Activated T-helper 1 cell treated with Interleukin-2 at 50 U/mL for 16 hours (primary cell): ENCODE data around the gene IFIT1.
"Not testable (repeated sequence)": the region's sequence is repeated elsewhere in the genome, so short reads cannot be mapped to it uniquely, and the experiment has no call there.

Experiments
- DNase-seq: peaks from one replicate; pipeline ENCODE4 v3.0.0-alpha.2; 2020; ENCODE audit warnings: low read depth

The IFIT1 gene

DNA sequence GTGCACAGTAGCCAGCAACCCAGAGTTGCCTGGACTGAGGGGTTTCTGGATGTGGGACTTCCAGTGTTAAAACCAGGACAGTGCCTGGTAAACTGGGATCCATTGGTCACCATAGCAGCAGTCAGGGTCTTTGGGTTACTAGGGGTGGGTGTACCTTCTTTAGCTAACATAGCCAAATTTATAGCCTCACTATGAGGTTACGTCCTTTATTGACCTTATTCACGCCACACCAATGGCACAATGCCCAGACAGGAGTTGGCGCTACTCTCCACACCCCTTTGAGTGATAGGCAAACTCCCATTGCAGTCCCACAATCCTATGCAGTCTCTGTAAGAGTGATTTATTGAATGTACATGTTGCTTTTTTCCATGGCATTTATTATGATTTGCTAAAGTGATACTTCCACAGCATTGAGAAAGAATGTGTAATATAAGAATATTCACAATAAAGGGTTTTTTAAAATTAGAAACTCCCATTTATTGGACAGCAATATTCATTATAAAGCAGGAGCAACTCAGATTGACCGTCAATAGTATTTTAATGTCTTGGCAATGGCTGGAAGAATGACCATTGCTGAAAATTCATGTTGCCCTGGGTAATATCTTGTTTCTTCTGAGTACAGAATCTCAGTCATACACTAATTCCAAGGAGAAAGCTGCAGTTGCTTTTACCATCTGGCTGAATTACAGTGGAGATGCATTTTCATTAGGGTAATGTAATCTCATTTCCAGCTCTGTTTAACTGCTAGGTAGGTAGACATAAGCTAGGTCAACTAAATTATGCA lies 48.0 kb downstream of the IFIT1 start:
- no peak for DNase-seq

GRCh38 chr10:89442289-89442688 lies 49.9 kb downstream of the IFIT1 start:
- no peak for DNase-seq

DNA sequence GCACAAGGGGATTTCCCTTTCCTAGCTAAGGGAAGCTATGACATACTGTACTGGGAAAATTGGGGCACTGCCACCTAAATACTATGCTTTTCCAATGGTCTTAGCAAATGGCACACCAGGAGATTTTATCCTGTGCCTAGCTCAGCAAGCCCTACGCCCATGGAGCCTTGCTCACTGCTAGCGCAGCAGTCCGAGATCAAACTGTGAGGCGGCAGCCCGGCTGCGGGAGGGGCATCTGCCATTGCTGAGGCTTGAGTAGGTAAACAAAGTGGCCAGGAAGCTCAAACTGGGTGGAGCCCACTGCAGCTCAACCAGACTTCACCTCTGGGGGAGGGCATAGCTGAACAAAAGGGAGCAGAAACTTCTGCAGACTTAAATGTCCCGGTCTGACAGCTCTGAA lies 52.4 kb downstream of the IFIT1 start:
- DNase-seq, result not testable (repeated sequence)

- no peak for DNase-seq
These were observed 58.5 kb downstream of the IFIT1 start for GRCh38 chr10:89450901-89451300.

DNA sequence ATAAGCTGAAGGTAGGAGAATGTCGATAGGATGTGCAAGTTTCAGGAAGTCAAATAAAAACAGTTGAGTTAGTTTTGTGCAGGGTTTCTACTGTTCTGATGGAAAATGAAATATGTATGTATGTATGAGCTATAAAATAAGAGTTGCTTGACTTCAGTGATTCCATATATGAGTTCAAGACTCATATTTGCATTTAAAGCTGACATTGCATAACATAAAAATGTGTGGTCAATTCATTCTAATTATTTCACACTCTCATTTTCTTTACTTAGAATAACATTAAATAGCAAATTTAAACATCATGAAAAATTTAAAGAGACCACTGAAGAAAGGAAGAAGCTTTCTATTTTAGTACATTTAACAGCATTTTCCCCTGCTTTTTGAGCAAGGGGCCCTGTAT lies 59.8 kb downstream of the IFIT1 start:
- DNase-seq, result no peak

GRCh38 chr10:89454561-89455347 lies 62.3 kb downstream of the IFIT1 start:
- no peak for DNase-seq
